Measurements from ENCODE around the gene PEPD. TPM values are rescaled to one million over a fixed set of nuclear protein-coding genes. Genes with fewer than 3 reads are reported as not detected.

The PEPD gene
- total and polyA plus RNA-seq, 4 donors, result 37.3 to 211 (median 117) TPM

DNA sequence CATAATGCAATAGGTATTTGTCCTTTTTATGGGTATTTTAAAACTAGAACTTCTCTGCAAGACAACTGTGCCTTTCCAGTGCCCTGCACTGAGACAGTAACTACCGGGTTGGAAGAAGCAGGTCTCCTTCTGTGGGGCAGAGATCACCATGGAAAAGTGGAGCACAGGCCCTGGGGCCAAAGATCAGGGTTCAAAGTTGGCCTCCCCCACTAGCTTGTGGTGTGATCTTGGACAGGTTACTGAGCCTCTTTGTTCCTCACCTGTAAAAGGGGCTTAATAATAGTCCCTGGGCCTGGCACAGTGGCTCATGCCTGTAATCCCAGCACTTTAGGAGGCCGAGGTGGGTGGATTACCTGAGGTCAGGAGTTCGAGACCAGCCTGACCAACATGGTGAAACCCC is 79.8 kb downstream of the PEPD start:
- WGBS, result 80% methylated on average over 3 of the region's 3 CpGs
- DNase-seq (ENCODE audit: low spot score), result no peak

DNA sequence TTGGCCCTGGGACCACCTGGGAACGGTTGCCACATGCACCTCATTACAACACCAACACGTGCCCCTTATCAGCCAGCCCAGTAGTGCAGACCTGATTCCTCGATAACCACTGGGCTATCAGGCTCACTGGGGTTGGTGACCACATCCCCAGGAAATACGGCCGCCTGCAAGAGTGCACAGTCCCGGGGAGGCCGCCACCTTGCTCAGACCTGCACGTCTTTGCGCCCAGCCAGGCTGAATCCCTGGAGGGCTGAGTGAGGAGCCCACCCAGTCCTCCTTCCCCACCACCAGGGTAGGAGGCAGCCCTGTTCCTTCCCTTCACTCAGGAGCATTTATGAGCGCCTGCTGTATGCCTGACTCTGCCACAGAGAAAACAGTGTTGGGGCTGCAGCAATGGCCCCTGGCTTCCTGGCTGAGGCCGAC is 80.3 kb downstream of the PEPD start:
- no peak for DNase-seq (ENCODE audit: low spot score)
- Histone ChIP-seq H3K36me3 (ENCODE audit: control insufficient read depth in 4 of 4, insufficient read depth in 3 of 4, low read depth in 1 of 4, low read length in 3 of 4) (peaks cover 0 to 7% (median 5%) of the 10 kb centered on the region in 4 donors), H3K27me3 (ENCODE audit: control insufficient read depth in 4 of 4, insufficient read depth in 4 of 4, low read length in 3 of 4) (no peaks in the 10 kb centered on the region)

More for the DNA sequence above, 79.8 kb downstream of the PEPD start:
- TF ChIP-seq HNF4G (IDR thresholded peaks at IDR 0.05), result peak; percentile 29
- peak; percentile 80 to 82 for TF ChIP-seq HNF4A (conservative IDR thresholded peaks at IDR 0.05)
- TF ChIP-seq, protein P1, sequence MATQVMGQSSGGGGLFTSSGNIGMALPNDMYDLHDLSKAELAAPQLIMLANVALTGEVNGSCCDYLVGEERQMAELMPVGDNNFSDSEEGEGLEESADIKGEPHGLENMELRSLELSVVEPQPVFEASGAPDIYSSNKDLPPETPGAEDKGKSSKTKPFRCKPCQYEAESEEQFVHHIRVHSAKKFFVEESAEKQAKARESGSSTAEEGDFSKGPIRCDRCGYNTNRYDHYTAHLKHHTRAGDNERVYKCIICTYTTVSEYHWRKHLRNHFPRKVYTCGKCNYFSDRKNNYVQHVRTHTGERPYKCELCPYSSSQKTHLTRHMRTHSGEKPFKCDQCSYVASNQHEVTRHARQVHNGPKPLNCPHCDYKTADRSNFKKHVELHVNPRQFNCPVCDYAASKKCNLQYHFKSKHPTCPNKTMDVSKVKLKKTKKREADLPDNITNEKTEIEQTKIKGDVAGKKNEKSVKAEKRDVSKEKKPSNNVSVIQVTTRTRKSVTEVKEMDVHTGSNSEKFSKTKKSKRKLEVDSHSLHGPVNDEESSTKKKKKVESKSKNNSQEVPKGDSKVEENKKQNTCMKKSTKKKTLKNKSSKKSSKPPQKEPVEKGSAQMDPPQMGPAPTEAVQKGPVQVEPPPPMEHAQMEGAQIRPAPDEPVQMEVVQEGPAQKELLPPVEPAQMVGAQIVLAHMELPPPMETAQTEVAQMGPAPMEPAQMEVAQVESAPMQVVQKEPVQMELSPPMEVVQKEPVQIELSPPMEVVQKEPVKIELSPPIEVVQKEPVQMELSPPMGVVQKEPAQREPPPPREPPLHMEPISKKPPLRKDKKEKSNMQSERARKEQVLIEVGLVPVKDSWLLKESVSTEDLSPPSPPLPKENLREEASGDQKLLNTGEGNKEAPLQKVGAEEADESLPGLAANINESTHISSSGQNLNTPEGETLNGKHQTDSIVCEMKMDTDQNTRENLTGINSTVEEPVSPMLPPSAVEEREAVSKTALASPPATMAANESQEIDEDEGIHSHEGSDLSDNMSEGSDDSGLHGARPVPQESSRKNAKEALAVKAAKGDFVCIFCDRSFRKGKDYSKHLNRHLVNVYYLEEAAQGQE (IDR thresholded peaks at IDR 0.05), result no peak
- TF ChIP-seq TAF1 (conservative IDR thresholded peaks at IDR 0.05), result no peak
- no peak for TF ChIP-seq NR2F2 (IDR thresholded peaks at IDR 0.05)
- peak; percentile 11 for TF ChIP-seq SP1 (IDR thresholded peaks at IDR 0.05)
- no peak for TF ChIP-seq JUND (IDR thresholded peaks at IDR 0.05)
- no peak for TF ChIP-seq FOXA2 (IDR thresholded peaks at IDR 0.05)
- peak; percentile 39 to 44 for TF ChIP-seq RXRA (IDR thresholded peaks at IDR 0.05)
- H3K27ac ChIP-seq (ENCODE audit: low read depth in 1 of 2, low read length in 2 of 2), result no peak overlapping the region
- H3K36me3 ChIP-seq (ENCODE audit: control insufficient read depth in 4 of 4, insufficient read depth in 3 of 4, low read depth in 1 of 4, low read length in 3 of 4), result peaks cover 3 to 7% (median 6%) of the 10 kb centered on the region in 4 donors
- H3K4me1 ChIP-seq (ENCODE audit: control insufficient read depth in 4 of 4, insufficient read depth in 4 of 4, low read length in 3 of 4), result peaks cover 3 to 32% (median 21%) of the 10 kb centered on the region in 4 donors
- no peak overlapping the region for H3K4me3 ChIP-seq (ENCODE audit: low read depth in 1 of 3, low read length in 3 of 3)
- no peak overlapping the region for H3K9ac ChIP-seq (ENCODE audit: low read depth in 1 of 2, low read length in 2 of 2)
- H3K9me3 ChIP-seq (ENCODE audit: control insufficient read depth in 4 of 4, low read length in 3 of 4), result no peaks in the 10 kb centered on the region
- no peaks in the 10 kb centered on the region for H3K27me3 ChIP-seq (ENCODE audit: control insufficient read depth in 4 of 4, insufficient read depth in 4 of 4, low read length in 3 of 4)

More for the DNA sequence above, 80.3 kb downstream of the PEPD start:
- Histone ChIP-seq H3K4me3 (ENCODE audit: low read depth in 1 of 3, low read length in 3 of 3) (no peak overlapping the region), H3K9ac (ENCODE audit: low read depth in 1 of 2, low read length in 2 of 2) (no peak overlapping the region), H3K9me3 (ENCODE audit: control insufficient read depth in 4 of 4, low read length in 3 of 4) (no peaks in the 10 kb centered on the region), H3K4me1 (ENCODE audit: control insufficient read depth in 4 of 4, insufficient read depth in 4 of 4, low read length in 3 of 4) (peaks cover 3 to 37% (median 23%) of the 10 kb centered on the region in 4 donors), H3K27ac (ENCODE audit: low read depth in 1 of 2, low read length in 2 of 2) (no peak overlapping the region)
- WGBS, result 80% methylated on average over 11 of the region's 11 CpGs
- no peak for TF ChIP-seq JUND (IDR thresholded peaks at IDR 0.05)
- TF ChIP-seq TAF1 (conservative IDR thresholded peaks at IDR 0.05), result no peak
- no peak for TF ChIP-seq GABPA (IDR thresholded peaks at IDR 0.05 in 1 of 2, conservative IDR thresholded peaks at IDR 0.05 in 1 of 2)
- TF ChIP-seq, protein P2, sequence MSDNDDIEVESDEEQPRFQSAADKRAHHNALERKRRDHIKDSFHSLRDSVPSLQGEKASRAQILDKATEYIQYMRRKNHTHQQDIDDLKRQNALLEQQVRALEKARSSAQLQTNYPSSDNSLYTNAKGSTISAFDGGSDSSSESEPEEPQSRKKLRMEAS (IDR thresholded peaks at IDR 0.05), result no peak
- TF ChIP-seq RXRA (IDR thresholded peaks at IDR 0.05), result no peak
- TF ChIP-seq, protein P3, sequence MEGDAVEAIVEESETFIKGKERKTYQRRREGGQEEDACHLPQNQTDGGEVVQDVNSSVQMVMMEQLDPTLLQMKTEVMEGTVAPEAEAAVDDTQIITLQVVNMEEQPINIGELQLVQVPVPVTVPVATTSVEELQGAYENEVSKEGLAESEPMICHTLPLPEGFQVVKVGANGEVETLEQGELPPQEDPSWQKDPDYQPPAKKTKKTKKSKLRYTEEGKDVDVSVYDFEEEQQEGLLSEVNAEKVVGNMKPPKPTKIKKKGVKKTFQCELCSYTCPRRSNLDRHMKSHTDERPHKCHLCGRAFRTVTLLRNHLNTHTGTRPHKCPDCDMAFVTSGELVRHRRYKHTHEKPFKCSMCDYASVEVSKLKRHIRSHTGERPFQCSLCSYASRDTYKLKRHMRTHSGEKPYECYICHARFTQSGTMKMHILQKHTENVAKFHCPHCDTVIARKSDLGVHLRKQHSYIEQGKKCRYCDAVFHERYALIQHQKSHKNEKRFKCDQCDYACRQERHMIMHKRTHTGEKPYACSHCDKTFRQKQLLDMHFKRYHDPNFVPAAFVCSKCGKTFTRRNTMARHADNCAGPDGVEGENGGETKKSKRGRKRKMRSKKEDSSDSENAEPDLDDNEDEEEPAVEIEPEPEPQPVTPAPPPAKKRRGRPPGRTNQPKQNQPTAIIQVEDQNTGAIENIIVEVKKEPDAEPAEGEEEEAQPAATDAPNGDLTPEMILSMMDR (IDR thresholded peaks at IDR 0.05; ENCODE audit: low read depth, low read length, missing input control), result no peak
- TF ChIP-seq HNF4A (conservative IDR thresholded peaks at IDR 0.05), result no peak
- TF ChIP-seq RAD21 (IDR thresholded peaks at IDR 0.05), result no peak
- TF ChIP-seq, protein P1 (IDR thresholded peaks at IDR 0.05), result no peak
- TF ChIP-seq FOXA1 (IDR thresholded peaks at IDR 0.05), result no peak
- no peak for TF ChIP-seq FOXA2 (IDR thresholded peaks at IDR 0.05)
- no peak for TF ChIP-seq HNF4G (IDR thresholded peaks at IDR 0.05)

All from liver (tissue), 9 donors.